Measurements from ENCODE around the gene DAO.

The DAO gene

GRCh38 chr12:108875682-108876361 is 4.1 kb upstream of the DAO start:
- DNase-seq, result no peak

DNA sequence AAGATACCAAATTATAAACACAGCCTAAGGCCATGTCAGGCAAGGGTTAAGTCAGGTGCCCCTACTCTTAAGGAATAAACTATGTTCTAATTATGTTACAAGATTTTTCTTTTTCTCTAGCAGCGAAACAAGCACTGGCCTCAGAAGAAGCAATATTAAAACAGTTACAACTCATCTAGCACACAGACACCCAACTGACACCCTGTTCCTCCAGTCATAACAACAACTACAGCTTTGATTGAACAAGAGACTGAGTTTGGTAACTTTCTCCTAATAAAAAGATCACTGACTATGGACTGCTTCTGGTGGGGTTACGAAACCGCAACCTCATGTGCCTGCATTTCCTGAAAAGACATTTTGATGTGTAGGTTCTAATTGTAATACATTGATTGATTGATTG is 3.3 kb upstream of the DAO start:
- DNase-seq, result no peak

DNA sequence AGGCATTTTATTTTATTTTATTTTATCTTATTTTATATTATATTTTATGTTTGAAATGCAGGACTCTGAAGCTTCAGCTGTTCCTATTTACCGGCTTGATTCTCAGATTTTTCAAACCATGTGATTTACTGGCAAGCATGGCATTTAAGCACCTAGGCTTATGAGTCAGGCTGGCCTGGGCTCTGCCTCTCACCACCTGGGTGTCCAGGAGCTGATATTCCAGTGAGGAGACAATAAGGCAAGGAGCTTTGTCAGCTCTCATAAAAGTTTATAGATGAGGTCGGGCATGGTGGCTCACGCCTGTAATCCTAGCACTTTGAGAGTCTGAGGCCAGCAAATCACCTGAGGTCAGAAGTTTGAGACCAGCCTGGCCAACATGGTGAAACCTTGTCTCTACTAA is 2.1 kb downstream of the DAO start:
- no peak for DNase-seq

DNA sequence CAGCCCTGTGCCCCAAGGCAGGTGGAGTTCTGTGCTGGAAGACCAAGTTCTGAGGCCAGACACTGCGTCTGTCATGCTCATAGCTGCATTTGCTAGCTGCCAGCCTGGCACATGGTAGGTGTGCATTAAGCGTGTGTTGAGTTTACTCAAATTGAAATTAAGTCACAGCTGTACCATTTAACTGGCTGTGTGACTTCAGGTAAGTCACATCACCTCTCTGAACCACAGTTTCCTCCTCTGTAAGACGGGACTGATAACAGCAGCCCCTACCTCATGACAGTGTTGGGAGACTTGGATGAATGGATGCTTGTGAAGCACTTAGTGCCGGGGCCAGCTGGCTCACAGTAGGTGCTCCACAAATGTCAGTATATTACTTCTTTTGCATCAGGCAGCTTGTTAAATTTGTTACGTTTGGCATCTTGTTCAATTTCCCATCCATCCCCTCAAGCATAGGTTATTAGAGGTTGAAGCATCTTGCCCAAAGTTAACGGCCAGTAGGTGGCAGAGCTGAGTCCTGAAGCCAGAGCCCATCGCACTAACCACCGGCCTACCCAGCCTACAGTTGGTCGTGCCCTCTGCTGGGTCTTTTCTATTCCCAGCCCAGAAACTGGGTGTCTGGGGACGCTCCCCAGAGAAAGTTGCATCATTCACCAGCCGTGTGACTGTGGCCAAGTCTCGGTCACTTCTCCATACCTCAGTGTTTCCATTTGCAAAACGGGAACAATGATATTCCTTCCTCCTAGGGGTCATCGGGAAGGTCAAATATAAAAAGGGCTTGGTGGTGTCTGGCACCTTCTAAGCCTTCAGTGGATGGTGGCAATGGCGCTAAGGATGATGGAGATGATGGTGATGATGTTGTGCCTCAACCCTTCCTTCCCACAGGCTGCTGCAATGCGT is 4.5 kb downstream of the DAO start:
- DNase-seq, result peak in 1 of 14 donors; percentile 12

- DNase-seq, result no peak
These were observed 7.2 kb downstream of the DAO start for GRCh38 chr12:108886873-108887629.

GRCh38 chr12:108888031-108888430 is 8.1 kb downstream of the DAO start:
- peak in 2 of 14 donors; percentile 8 to 22 for DNase-seq

GRCh38 chr12:108890208-108890607 is 10.3 kb downstream of the DAO start:
- no peak for DNase-seq

DNA sequence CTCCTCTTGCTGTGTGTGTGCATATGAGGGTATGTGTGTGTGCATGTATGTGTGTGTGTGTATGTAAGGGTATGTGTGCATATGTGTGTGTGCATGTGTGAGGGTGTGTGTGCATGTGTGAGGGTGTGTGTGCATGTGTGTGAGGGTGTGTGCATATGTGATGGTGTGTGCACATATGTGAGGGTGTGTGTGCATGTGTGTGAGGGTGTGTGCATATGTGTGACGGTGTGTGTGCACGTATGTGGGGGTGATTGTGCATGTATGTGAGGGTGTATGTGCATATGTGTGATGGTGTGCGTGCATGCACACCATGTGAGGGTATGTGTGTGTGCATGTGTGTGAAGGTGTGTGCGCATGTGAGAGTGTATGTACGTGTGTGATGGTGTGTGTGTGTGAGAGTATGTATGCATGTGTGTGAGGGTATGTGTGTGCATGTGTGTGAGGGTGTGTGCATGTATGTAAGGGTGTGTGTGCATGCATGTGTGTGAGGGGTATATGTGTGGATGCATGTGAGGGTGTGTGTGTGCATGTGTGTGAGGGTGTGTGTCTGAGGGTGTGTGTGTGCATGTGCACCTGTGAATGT is 15.4 kb downstream of the DAO start:
- DNase-seq, result no peak

GRCh38 chr12:108896336-108896735 is 16.4 kb downstream of the DAO start:
- DNase-seq, result no peak

- DNase-seq, result no peak
These were observed 16.9 kb downstream of the DAO start for GRCh38 chr12:108896817-108897216.

GRCh38 chr12:108899145-108899544 is 19.3 kb downstream of the DAO start:
- no peak for DNase-seq

DNA sequence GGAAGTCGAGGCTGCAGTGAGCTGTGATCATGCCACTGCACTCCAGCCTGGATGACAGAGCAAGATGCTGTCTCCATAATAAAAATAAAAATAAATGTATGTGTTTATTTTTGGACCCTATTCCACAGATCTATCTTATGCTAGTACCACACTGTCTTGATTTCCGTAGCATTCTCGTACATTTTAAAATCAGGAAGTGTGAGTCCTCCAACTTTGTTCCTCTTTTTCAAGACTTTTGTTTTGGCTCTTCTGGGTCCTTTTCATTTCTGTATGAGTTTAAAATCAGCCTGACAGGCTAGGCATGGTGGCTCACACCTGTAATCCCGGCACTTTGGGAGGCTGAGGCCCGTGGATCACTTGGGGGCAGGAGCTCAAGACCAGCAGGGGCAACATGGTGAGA is 25.8 kb downstream of the DAO start:
- DNase-seq, result no peak

DNA sequence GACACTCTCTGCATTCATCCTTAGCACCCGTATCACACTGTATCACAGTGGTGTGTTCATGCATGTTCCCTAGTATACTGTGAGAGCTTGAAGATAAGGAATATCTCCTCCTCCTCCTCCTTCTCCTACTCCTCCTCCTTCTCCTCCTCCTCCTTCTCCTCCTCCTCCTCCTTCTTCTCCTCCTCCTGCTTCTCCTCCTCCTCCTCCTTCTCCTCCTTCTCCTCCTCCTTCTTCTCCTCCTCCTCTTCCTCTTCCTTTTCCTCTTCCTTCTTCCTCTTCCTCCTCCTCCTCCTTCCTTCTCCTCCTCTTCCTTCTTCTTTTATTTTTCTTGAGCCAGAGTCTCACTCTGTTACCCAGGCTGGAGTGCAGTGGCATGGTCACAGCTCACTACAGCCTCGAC is 27.1 kb downstream of the DAO start:
- DNase-seq, result no peak

- peak in 4 of 14 donors; percentile 8 to 39 (median 19) for DNase-seq
These were observed 28.0 kb downstream of the DAO start for GRCh38 chr12:108907839-108908351.

- DNase-seq, result peak in 8 of 14 donors; percentile 7 to 66 (median 21)
These were observed 30.4 kb downstream of the DAO start for GRCh38 chr12:108910336-108910735.

- DNase-seq, result no peak
These were observed 32.0 kb downstream of the DAO start for GRCh38 chr12:108911915-108912314.

GRCh38 chr12:108912361-108912760 is 32.5 kb downstream of the DAO start:
- DNase-seq, result no peak

GRCh38 chr12:108914121-108914531 is 34.2 kb downstream of the DAO start:
- peak in 4 of 14 donors; percentile 10 to 23 (median 17) for DNase-seq

DNA sequence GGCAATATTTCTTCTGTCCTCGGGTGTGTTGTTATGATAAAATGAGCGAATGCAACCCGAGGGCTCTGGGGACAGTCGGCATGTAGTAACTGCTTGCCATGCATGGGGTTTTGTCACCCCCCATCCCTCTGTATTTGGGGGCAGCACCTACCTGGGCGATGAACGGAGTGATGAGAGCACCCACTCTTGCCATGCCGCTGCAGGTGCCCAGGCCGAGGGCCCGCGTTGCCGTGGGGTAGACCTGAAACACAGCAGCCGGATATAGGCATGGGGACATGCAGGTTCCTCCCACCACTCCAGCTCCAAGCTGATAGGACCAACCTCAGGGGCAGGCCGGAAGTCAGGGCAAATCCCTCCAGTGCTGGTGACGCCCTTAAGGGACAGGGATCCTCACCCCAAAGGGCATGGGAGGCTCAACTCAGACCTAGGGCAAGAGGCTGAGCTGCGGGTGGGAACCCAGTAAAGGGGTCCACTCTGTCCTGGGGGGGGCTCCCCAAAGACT is 35.8 kb downstream of the DAO start:
- no peak for DNase-seq

GRCh38 chr12:108916336-108916735 is 36.4 kb downstream of the DAO start:
- DNase-seq, result no peak

- DNase-seq, result peak in 1 of 14 donors; percentile 49
These were observed 38.3 kb downstream of the DAO start for GRCh38 chr12:108918206-108918605.

GRCh38 chr12:108918960-108919642 is 39.2 kb downstream of the DAO start:
- DNase-seq, result no peak
